Stimulated activated CD4-positive, alpha-beta T cell treated with anti-CD3 and anti-CD28 coated beads, Interleukin-1b, Interleukin-23, amount 100 ng/mL, for 24 hours (primary cell): ENCODE data around the gene UHRF1.
"Not testable (repeated sequence)": the region's sequence is repeated elsewhere in the genome, so short reads cannot be mapped to it uniquely, and the experiment has no call there.

ENCODE experiments used
- DNase-seq, 4 experiments: peaks; one replicate each; pipeline ENCODE4 v3.0.0-alpha.2; 2020; ENCODE audit warnings: low read depth in 4 of 4, low spot score in 1 of 4

UHRF1 gene

GRCh38 chr19:4909156-4909896 lies at the start of gene UHRF1:
Gene UHRF1, plus strand, starts transcription at chr19:4909501. Its CDS starts 1,385 bp downstream, at chr19:4910886.
- peak in 3 of 4 experiments; percentile 45 to 82 (median 73) for DNase-seq

- DNase-seq = no peak
These were observed 49.6 kb upstream of the UHRF1 start for GRCh38 chr19:4859697-4860096.

- DNase-seq = no peak
These were observed 48.2 kb upstream of the UHRF1 start for GRCh38 chr19:4861147-4861546.

- peak in 2 of 4 experiments; percentile 10 to 16 for DNase-seq
These were observed 42.5 kb upstream of the UHRF1 start for GRCh38 chr19:4866595-4867424.

GRCh38 chr19:4867534-4868285 lies 41.6 kb upstream of the UHRF1 start, which contains the start of gene PLIN3:
Gene PLIN3, minus strand, starts transcription at chr19:4867667. Its CDS starts 6,273 bp downstream, at chr19:4861394.
- DNase-seq = peak; percentile 89 to 98 (median 92)

- no peak for DNase-seq
These were observed 40.9 kb upstream of the UHRF1 start for GRCh38 chr19:4868286-4868834.

GRCh38 chr19:4870025-4870700 lies 39.1 kb upstream of the UHRF1 start:
- DNase-seq = peak in 1 of 4 experiments; percentile 27

GRCh38 chr19:4871711-4872110 lies 37.6 kb upstream of the UHRF1 start:
- no peak for DNase-seq

- DNase-seq = no peak
These were observed 35.4 kb upstream of the UHRF1 start for GRCh38 chr19:4873930-4874329.

- DNase-seq = no peak
These were observed 31.4 kb upstream of the UHRF1 start for GRCh38 chr19:4877753-4878490.

- DNase-seq = no peak
These were observed 30.8 kb upstream of the UHRF1 start for GRCh38 chr19:4878491-4878968.

- no peak for DNase-seq
These were observed 30.3 kb upstream of the UHRF1 start for GRCh38 chr19:4879041-4879440.

GRCh38 chr19:4882874-4883273 lies 26.4 kb upstream of the UHRF1 start:
- not testable (repeated sequence) for DNase-seq

GRCh38 chr19:4884993-4885392 lies 24.3 kb upstream of the UHRF1 start:
- not testable (repeated sequence) for DNase-seq

- not testable (repeated sequence) for DNase-seq
These were observed 21.5 kb upstream of the UHRF1 start for GRCh38 chr19:4887803-4888202.

GRCh38 chr19:4889034-4889815 lies 20.1 kb upstream of the UHRF1 start:
- no peak for DNase-seq

GRCh38 chr19:4891066-4891465 lies 18.2 kb upstream of the UHRF1 start:
- DNase-seq = no peak

- DNase-seq = not testable (repeated sequence)
These were observed 16.3 kb upstream of the UHRF1 start for GRCh38 chr19:4892962-4893361.

GRCh38 chr19:4896372-4896771 lies 12.9 kb upstream of the UHRF1 start:
- no peak for DNase-seq
